ENCODE results near the gene EBI3. TPM values are rescaled to one million over a fixed set of nuclear protein-coding genes. Genes with fewer than 3 reads are reported as not detected.

The EBI3 gene
- total RNA-seq, 2 experiments from 2014 or later = not detected

DNA sequence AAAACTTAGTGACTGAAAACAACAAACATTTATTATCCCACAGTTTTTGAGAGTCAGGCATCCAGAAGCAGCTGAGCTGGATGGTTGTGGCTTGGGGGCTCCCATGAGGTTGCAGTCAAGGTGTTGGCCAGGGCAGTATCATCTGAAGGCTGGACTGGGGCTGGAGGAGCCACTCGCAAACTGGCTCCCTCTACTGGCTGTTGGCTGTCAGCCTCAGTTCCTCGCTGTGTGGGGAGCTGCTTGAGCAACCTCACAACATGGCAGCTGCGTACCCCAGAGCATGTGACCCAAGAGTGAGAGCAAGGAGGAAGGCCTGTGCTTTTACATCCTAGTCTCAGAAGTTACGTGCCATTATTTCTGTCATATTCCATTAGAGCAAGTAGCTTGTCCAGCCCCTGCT is 27.2 kb downstream of the EBI3 start:
- no TSS peak for BruUV-seq (replicated peaks)

GRCh38 chr19:4257025-4257424 is 27.7 kb downstream of the EBI3 start:
- CTCF ChIA-PET (ENCODE audit: unreplicated experiment) = no interaction called here
- BruUV-seq (replicated peaks) = no TSS peak
- H3K36me3 ChIP-seq (ENCODE audit: insufficient read depth, low read length) = peaks cover 86% of the 10 kb centered on the region

More for the DNA sequence above, 27.2 kb downstream of the EBI3 start:
- Histone ChIP-seq H4K20me1 (ENCODE audit: insufficient read depth, low read length) (no peaks in the 10 kb centered on the region), H3K36me3 (ENCODE audit: insufficient read depth, low read length) (peaks cover 86% of the 10 kb centered on the region), H3K9me2 (ENCODE audit: insufficient read depth, low read length) (no peaks in the 10 kb centered on the region), H3K27ac (ENCODE audit: low read depth, low read length, poor library complexity, severe bottlenecking) (no peak overlapping the region), H3K9me3 (ENCODE audit: low read length) (peaks cover 17% of the 10 kb centered on the region; the same call in 1 of the 2 replicates), H3K4me3 (ENCODE audit: low read depth, low read length, poor library complexity, severe bottlenecking) (no peak overlapping the region), H3K4me1 (ENCODE audit: insufficient read depth, low read length, poor library complexity, severe bottlenecking) (no peaks in the 10 kb centered on the region), H3K79me2 (ENCODE audit: insufficient read depth, low read depth, low read length) (no peaks in the 10 kb centered on the region), H3K4me2 (ENCODE audit: low read length) (no peak overlapping the region), H2AFZ (ENCODE audit: low read length) (no peak overlapping the region)
- ChIA-PET POLR2A (no interaction called here), CTCF (ENCODE audit: unreplicated experiment) (no interaction called here)
- intact Hi-C loops (cut with micrococcal nuclease; ENCODE audit: unreplicated experiment) = no loop called here
- TF ChIP-seq CTCF (conservative IDR thresholded peaks at IDR 0.05; ENCODE audit: low read length) (peak; percentile 67), EZH2phosphoT487 (IDR thresholded peaks at IDR 0.05; ENCODE audit: borderline replicate concordance, low read depth, low read length) (no peak)
- no peak for DNase-seq (ENCODE audit: low spot score)

More at GRCh38 chr19:4257025-4257424, 27.7 kb downstream of the EBI3 start:
- Histone ChIP-seq H3K4me2 (ENCODE audit: low read length) (no peak overlapping the region), H3K9me2 (ENCODE audit: insufficient read depth, low read length) (no peaks in the 10 kb centered on the region), H2AFZ (ENCODE audit: low read length) (no peak overlapping the region), H3K9me3 (ENCODE audit: low read length) (peaks cover 17% of the 10 kb centered on the region; the same call in 1 of the 2 replicates), H3K4me1 (ENCODE audit: insufficient read depth, low read length, poor library complexity, severe bottlenecking) (no peaks in the 10 kb centered on the region), H3K4me3 (ENCODE audit: low read depth, low read length, poor library complexity, severe bottlenecking) (no peak overlapping the region), H4K20me1 (ENCODE audit: insufficient read depth, low read length) (no peaks in the 10 kb centered on the region), H3K27ac (ENCODE audit: low read depth, low read length, poor library complexity, severe bottlenecking) (no peak overlapping the region), H3K79me2 (ENCODE audit: insufficient read depth, low read depth, low read length) (no peaks in the 10 kb centered on the region)
- no peak for DNase-seq (ENCODE audit: low spot score)
- POLR2A ChIA-PET = no interaction called here
- TF ChIP-seq CTCF (conservative IDR thresholded peaks at IDR 0.05; ENCODE audit: low read length) (no peak), EZH2phosphoT487 (IDR thresholded peaks at IDR 0.05; ENCODE audit: borderline replicate concordance, low read depth, low read length) (no peak)
- intact Hi-C loops (cut with micrococcal nuclease; ENCODE audit: unreplicated experiment) = no loop called here

Data from OCI-LY7 (cell line).